Measurements from ENCODE around the gene CPED1.

GRCh38 chr7:121336579-121336978, 348.1 kb downstream of the CPED1 start:
- TF ChIP-seq CTCF (IDR thresholded peaks at IDR 0.05) = no peak
- no peak for TF ChIP-seq POLR2A (IDR thresholded peaks at IDR 0.05)

Data from testis (tissue), 2 donors.